ENCODE results near the gene ETNK2.

The ETNK2 gene

GRCh38 chr1:204093421-204093717 lies 58.5 kb downstream of the ETNK2 start:
- H2AK5ac ChIP-seq (ENCODE audit: low read length), result no peak overlapping the region
- no peak overlapping the region for H2BK12ac ChIP-seq (ENCODE audit: low read length)
- no peaks in the 10 kb centered on the region for H3K27me3 ChIP-seq (ENCODE audit: insufficient read depth, low read length)
- no peak overlapping the region for H2AFZ ChIP-seq (ENCODE audit: insufficient read depth, low read length, poor library complexity)
- H3K23ac ChIP-seq (ENCODE audit: low read length), result no peak overlapping the region
- peaks cover 6% of the 10 kb centered on the region for H3K79me1 ChIP-seq (ENCODE audit: low read length)
- peaks cover 18% of the 10 kb centered on the region for H3K79me2 ChIP-seq (ENCODE audit: control insufficient read depth, insufficient read depth, low read length, poor library complexity)
- no peak overlapping the region for H4K8ac ChIP-seq (ENCODE audit: low read depth, low read length)
- H2BK5ac ChIP-seq (ENCODE audit: low read depth, low read length, poor library complexity), result no peak overlapping the region
- no peak overlapping the region for H3K4me3 ChIP-seq (ENCODE audit: low read depth, low read length)
- no peak overlapping the region for H2BK120ac ChIP-seq (ENCODE audit: insufficient read depth, low read length, poor library complexity)
- WGBS (ENCODE audit: extremely low coverage, insufficient coverage, insufficient read length), result no CpG with 5 or more reads among the region's 4 CpGs
- H3K4me1 ChIP-seq (ENCODE audit: control insufficient read depth in 1 of 2, insufficient read depth in 2 of 2, low read length in 2 of 2), result peaks cover 14 to 27% of the 10 kb centered on the region in 2 experiments
- no peak overlapping the region for H3K4me2 ChIP-seq (ENCODE audit: low read length)
- no peak overlapping the region for H4K91ac ChIP-seq (ENCODE audit: low read depth, low read length)
- H3K18ac ChIP-seq (ENCODE audit: low read length), result no peak overlapping the region
- H3K9me3 ChIP-seq (ENCODE audit: insufficient read depth, low read depth, low read length), result no peaks in the 10 kb centered on the region
- peak overlapping the region; percentile 35 for H3K4ac ChIP-seq (ENCODE audit: low read depth, low read length)
- no peak overlapping the region for H3K9ac ChIP-seq (ENCODE audit: low read length)
- no peak overlapping the region for H3K27ac ChIP-seq (ENCODE audit: low read depth, low read length)
- no peak overlapping the region for H4K12ac ChIP-seq (ENCODE audit: low read depth, low read length)
- H3K14ac ChIP-seq (ENCODE audit: low read length), result no peak overlapping the region
- H3K36me3 ChIP-seq (ENCODE audit: control insufficient read depth in 1 of 2, insufficient read depth in 2 of 2, low read length in 2 of 2), result peaks cover 0 to 2% of the 10 kb centered on the region in 2 experiments
- DNase-seq, result no peak

- H3K36me3 ChIP-seq (ENCODE audit: control insufficient read depth in 1 of 2, insufficient read depth in 2 of 2, low read length in 2 of 2), result peaks cover 0 to 2% of the 10 kb centered on the region in 2 experiments
- no peak overlapping the region for H4K91ac ChIP-seq (ENCODE audit: low read depth, low read length)
- H3K14ac ChIP-seq (ENCODE audit: low read length), result no peak overlapping the region
- peaks cover 21% of the 10 kb centered on the region for H3K79me2 ChIP-seq (ENCODE audit: control insufficient read depth, insufficient read depth, low read length, poor library complexity)
- WGBS (ENCODE audit: extremely low coverage, insufficient coverage, insufficient read length), result no CpG with 5 or more reads among the region's 12 CpGs
- H4K12ac ChIP-seq (ENCODE audit: low read depth, low read length), result no peak overlapping the region
- H2BK120ac ChIP-seq (ENCODE audit: insufficient read depth, low read length, poor library complexity), result no peak overlapping the region
- no peak overlapping the region for H2AFZ ChIP-seq (ENCODE audit: insufficient read depth, low read length, poor library complexity)
- no peak overlapping the region for H3K18ac ChIP-seq (ENCODE audit: low read length)
- no peak overlapping the region for H3K4me3 ChIP-seq (ENCODE audit: low read depth, low read length)
- no peak overlapping the region for H4K8ac ChIP-seq (ENCODE audit: low read depth, low read length)
- H3K9me3 ChIP-seq (ENCODE audit: insufficient read depth, low read depth, low read length), result no peaks in the 10 kb centered on the region
- peaks cover 14 to 31% of the 10 kb centered on the region in 2 experiments for H3K4me1 ChIP-seq (ENCODE audit: control insufficient read depth in 1 of 2, insufficient read depth in 2 of 2, low read length in 2 of 2)
- peaks cover 6% of the 10 kb centered on the region for H3K79me1 ChIP-seq (ENCODE audit: low read length)
- H2BK5ac ChIP-seq (ENCODE audit: low read depth, low read length, poor library complexity), result no peak overlapping the region
- no peak overlapping the region for H3K4ac ChIP-seq (ENCODE audit: low read depth, low read length)
- H3K27me3 ChIP-seq (ENCODE audit: insufficient read depth, low read length), result no peaks in the 10 kb centered on the region
- no peak overlapping the region for H3K27ac ChIP-seq (ENCODE audit: low read depth, low read length)
- no peak overlapping the region for H2AK5ac ChIP-seq (ENCODE audit: low read length)
- DNase-seq, result no peak
- H3K9ac ChIP-seq (ENCODE audit: low read length), result no peak overlapping the region
- H3K4me2 ChIP-seq (ENCODE audit: low read length), result no peak overlapping the region
- no peak overlapping the region for H2BK12ac ChIP-seq (ENCODE audit: low read length)
- H3K23ac ChIP-seq (ENCODE audit: low read length), result no peak overlapping the region
Measured at GRCh38 chr1:204092632-204093420, 59.0 kb downstream of the ETNK2 start.

GRCh38 chr1:204091787-204092312 lies 60.0 kb downstream of the ETNK2 start:
- H3K4me1 ChIP-seq (ENCODE audit: control insufficient read depth in 1 of 2, insufficient read depth in 2 of 2, low read length in 2 of 2), result peaks cover 14 to 36% of the 10 kb centered on the region in 2 experiments
- no peak for DNase-seq
- no peak overlapping the region for H3K4me3 ChIP-seq (ENCODE audit: low read depth, low read length)
- no peak overlapping the region for H3K9ac ChIP-seq (ENCODE audit: low read length)
- no peak overlapping the region for H2BK120ac ChIP-seq (ENCODE audit: insufficient read depth, low read length, poor library complexity)
- H4K12ac ChIP-seq (ENCODE audit: low read depth, low read length), result no peak overlapping the region
- no peak overlapping the region for H4K8ac ChIP-seq (ENCODE audit: low read depth, low read length)
- H3K79me1 ChIP-seq (ENCODE audit: low read length), result peaks cover 4% of the 10 kb centered on the region
- H3K36me3 ChIP-seq (ENCODE audit: control insufficient read depth in 1 of 2, insufficient read depth in 2 of 2, low read length in 2 of 2), result peaks cover 0 to under 1% of the 10 kb centered on the region in 2 experiments
- no CpG with 5 or more reads among the region's 5 CpGs for WGBS (ENCODE audit: extremely low coverage, insufficient coverage, insufficient read length)
- no peak overlapping the region for H4K91ac ChIP-seq (ENCODE audit: low read depth, low read length)
- no peaks in the 10 kb centered on the region for H3K9me3 ChIP-seq (ENCODE audit: insufficient read depth, low read depth, low read length)
- no peak overlapping the region for H3K18ac ChIP-seq (ENCODE audit: low read length)
- no peak overlapping the region for H2BK12ac ChIP-seq (ENCODE audit: low read length)
- no peaks in the 10 kb centered on the region for H3K27me3 ChIP-seq (ENCODE audit: insufficient read depth, low read length)
- no peak overlapping the region for H2AK5ac ChIP-seq (ENCODE audit: low read length)
- H3K79me2 ChIP-seq (ENCODE audit: control insufficient read depth, insufficient read depth, low read length, poor library complexity), result peaks cover 20% of the 10 kb centered on the region
- H3K4ac ChIP-seq (ENCODE audit: low read depth, low read length), result no peak overlapping the region
- no peak overlapping the region for H3K23ac ChIP-seq (ENCODE audit: low read length)
- H3K14ac ChIP-seq (ENCODE audit: low read length), result no peak overlapping the region
- no peak overlapping the region for H2BK5ac ChIP-seq (ENCODE audit: low read depth, low read length, poor library complexity)
- H3K27ac ChIP-seq (ENCODE audit: low read depth, low read length), result no peak overlapping the region
- H3K4me2 ChIP-seq (ENCODE audit: low read length), result no peak overlapping the region
- no peak overlapping the region for H2AFZ ChIP-seq (ENCODE audit: insufficient read depth, low read length, poor library complexity)

- Histone ChIP-seq H3K4ac (ENCODE audit: low read depth, low read length) (peak overlapping the region; percentile 51), H3K27me3 (ENCODE audit: insufficient read depth, low read length) (no peaks in the 10 kb centered on the region), H4K12ac (ENCODE audit: low read depth, low read length) (no peak overlapping the region), H2BK12ac (ENCODE audit: low read length) (no peak overlapping the region), H3K14ac (ENCODE audit: low read length) (no peak overlapping the region), H3K79me2 (ENCODE audit: control insufficient read depth, insufficient read depth, low read length, poor library complexity) (peaks cover 20% of the 10 kb centered on the region), H3K36me3 (ENCODE audit: control insufficient read depth in 1 of 2, insufficient read depth in 2 of 2, low read length in 2 of 2) (no peaks in the 10 kb centered on the region), H3K4me1 (ENCODE audit: control insufficient read depth in 1 of 2, insufficient read depth in 2 of 2, low read length in 2 of 2) (peaks cover 13 to 36% of the 10 kb centered on the region in 2 experiments), H2AK5ac (ENCODE audit: low read length) (no peak overlapping the region), H2BK5ac (ENCODE audit: low read depth, low read length, poor library complexity) (no peak overlapping the region), H3K27ac (ENCODE audit: low read depth, low read length) (no peak overlapping the region), H3K18ac (ENCODE audit: low read length) (no peak overlapping the region), H3K9ac (ENCODE audit: low read length) (no peak overlapping the region), H4K91ac (ENCODE audit: low read depth, low read length) (no peak overlapping the region), H3K4me3 (ENCODE audit: low read depth, low read length) (no peak overlapping the region), H2BK120ac (ENCODE audit: insufficient read depth, low read length, poor library complexity) (no peak overlapping the region), H2AFZ (ENCODE audit: insufficient read depth, low read length, poor library complexity) (no peak overlapping the region), H3K9me3 (ENCODE audit: insufficient read depth, low read depth, low read length) (no peaks in the 10 kb centered on the region), H3K79me1 (ENCODE audit: low read length) (peaks cover 4% of the 10 kb centered on the region), H4K8ac (ENCODE audit: low read depth, low read length) (no peak overlapping the region), H3K4me2 (ENCODE audit: low read length) (no peak overlapping the region), H3K23ac (ENCODE audit: low read length) (no peak overlapping the region)
- DNase-seq, result no peak
- no CpG with 5 or more reads among the region's 7 CpGs for WGBS (ENCODE audit: extremely low coverage, insufficient coverage, insufficient read length)
Measured at GRCh38 chr1:204091066-204091465, 60.8 kb downstream of the ETNK2 start.

All from trophoblast cell (in vitro differentiated cells and primary cell).